SKM-1 treated with dmso at 0.1 percent for 144 hours (cell line): ENCODE measurements around the gene PPFIA4.
"Not testable (repeated sequence)": the region's sequence is repeated elsewhere in the genome, so short reads cannot be mapped to it uniquely, and the experiment has no call there.

Experiments
- DNase-seq: peaks from one replicate; lab custom pipeline; 2025; ENCODE audit not compliant: unreplicated experiment; lab: John Stamatoyannopoulos, UW

The PPFIA4 gene

DNA sequence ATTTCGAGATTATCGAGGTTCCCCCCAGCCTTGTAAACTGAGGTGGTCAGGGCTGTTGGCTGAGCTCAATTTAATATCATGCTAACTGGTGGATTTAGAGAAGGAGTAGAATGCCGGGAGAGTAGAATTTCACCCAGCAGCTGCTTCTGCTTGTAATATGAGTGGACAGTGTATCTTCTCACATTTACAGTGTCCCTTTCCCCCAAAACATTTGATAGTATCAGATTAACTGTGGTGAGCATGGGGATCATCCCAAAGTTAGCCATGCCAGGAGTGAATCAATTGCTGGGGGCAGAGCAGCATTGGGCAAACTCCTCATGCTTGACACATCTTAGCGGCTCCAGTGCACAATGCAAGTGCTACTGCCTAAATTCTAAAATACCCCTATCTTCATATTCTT is 9.2 kb upstream of the PPFIA4 start:
- no peak for DNase-seq

DNA sequence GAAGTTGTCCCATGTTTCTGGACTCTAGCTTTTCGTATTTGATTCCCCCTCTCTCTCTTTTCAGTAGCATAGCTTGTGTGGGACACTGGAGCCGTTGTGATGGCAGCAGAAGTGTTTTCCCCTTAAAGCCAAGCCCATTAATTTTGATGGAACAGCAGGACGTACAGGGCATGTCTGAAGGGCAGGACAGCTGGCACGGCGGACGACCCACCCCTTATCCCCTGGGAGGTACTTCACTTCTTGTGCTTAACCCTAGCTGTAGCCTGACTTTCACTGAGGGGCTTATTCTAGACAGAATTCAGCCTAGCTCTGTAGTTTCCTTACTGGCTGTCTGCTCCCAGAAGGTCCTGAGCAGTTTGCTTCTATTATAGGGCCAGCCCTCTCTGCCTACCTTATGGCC is 8.6 kb upstream of the PPFIA4 start:
- no peak for DNase-seq

DNA sequence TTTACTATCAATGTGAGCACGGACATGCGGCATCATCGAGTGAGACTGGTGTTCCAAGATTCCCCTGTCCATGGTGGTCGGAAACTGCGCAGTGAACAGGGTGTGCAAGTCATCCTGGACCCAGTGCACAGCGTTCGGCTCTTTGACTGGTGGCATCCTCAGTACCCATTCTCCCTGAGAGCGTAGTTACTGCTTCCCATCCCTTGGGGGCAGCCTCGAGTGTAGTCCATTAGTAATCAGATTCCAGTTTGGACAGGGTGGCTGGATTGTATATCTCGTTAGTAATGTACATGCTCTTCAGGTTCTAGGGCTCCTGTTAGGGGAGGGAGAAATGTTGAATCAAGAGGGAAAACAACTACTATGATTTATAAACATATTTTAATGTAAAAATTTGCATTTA is 3.4 kb upstream of the PPFIA4 start:
- not testable (repeated sequence) for DNase-seq

DNA sequence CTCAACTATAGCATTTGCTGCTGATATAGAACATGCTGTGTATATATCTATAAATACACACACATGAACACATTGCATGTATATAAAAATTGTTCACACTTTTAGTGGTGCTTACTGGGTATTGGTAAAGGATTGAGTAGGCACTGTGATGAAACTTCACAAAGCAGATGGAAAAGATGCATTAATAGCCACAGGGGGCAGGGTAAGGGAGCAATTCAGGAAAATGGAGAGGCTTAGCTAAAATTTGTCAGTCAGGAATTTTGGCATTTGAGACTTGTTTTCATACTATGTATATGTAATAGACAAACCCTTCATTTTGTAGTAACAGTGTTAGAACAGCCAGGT is 633 bp upstream of the PPFIA4 start:
- no peak for DNase-seq

DNA sequence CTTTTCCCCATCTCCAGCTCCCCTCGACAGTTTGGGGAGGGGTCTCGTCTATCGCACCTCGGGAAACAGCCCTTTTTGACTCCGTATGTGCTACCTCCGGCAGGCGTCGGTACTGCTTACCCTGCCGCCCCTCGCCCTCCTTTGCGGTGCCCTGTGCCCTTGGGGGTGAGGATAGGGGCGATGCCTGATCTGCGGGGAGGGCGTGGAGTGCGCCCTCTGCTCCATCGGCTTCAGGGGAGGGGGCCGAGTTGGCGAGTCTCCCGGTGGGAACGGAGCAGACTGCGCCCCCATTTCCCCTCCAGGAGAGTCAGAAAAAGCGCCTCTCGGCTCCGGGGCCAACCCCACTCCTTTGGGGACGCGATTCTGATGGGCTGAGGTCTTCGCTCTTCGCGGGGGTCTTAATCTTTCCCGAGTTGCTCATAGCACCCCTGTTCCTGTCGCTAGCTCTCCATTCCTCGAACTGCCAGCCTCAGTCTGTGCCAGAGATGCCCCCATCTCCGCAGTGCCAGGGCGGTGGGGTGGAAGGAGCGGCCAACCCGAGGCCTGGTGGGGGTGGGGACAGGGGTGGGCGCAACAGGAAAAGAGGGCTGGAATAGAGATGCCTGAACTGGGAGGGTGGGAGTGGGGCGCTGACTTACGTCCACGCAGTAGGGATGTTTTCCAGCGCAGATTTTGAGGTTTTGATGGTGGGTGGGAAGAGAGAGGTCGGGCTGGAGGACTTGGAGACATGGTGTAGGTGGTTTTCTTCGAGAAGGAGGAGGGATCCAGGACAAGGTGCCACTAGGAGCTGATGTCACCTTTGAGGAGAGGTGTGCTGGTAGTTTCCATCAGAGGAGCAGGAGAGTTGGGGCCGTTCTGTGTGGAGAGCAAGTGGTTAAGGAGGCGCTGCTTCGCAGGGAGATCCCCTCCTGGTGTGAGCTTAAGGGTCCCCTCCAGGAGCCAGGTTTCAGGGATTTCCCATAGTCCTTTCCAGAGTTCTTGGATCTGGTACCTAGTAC is 674 bp downstream of the PPFIA4 start:
- DNase-seq: no peak

DNA sequence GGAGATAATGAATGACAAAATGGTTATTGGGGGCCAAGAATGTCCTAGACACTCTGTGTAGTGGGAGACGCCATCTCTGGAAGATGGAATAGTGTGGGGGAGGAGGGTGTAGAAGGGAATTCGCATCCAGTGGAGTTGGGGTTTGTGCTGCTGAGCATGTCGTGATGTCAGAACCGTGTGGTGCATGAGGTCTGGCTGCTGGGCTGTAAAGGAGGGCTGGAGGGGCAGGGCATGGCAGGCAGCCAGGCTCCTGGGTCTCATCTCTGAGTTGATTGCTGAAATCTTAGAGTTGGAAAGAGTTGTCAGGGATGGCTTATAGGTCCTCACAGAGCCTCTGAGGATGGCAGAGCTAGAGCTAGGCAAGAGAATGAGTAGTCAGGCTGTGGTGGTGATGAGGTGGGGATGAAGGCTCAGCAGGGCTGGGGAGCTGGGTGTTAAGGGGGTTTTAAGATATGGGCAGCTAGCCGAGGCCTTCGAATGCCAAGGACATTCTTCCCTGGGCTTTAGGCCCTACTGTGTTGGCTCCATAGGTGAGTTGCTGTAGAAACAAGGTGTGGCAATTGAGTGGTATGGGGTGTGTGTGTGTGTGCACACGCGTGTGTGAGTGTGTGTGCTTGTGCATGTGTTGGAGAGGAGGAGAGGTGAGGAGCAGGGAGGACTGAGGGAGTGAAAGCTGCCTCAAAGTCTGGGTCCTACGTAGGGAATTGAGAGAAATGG is 1.9 kb downstream of the PPFIA4 start:
- no peak for DNase-seq

DNA sequence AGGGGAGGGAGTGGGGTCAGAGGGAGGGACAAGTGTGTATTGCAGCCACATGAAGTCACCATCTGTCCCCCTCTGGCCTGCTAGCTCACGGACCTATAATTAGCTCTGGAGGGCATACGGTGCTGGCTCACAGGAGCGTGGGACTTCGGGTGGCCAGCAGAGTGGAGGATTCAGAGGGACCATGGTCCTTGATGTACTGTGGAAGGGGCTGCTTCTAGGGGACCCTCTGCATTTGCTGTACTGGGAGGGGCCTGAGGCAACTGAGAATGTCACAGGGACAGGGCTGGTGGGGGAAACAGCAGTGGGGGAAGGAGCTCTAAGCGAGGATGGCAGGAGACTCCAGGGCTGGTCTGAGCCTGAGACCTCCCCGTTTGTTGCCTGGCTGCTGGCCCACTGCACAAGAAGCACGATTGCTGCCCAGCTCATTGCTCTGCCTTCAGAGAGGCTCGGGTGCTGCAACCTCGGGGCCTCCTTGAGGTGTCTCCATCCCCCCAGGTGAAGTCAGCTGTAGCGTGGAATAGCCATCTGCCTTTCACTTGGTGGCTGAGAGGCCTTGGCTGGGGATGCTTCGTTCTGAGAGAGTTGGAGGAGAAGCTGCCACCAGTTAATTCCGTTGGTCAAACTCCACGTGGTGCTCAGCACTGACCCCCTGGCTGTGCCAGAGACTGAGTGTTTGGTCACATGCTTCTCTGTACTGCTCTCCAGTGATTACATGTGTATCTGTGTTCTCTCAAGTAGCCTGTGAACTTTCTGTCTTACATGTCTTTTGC is 2.7 kb downstream of the PPFIA4 start:
- DNase-seq: no peak

DNA sequence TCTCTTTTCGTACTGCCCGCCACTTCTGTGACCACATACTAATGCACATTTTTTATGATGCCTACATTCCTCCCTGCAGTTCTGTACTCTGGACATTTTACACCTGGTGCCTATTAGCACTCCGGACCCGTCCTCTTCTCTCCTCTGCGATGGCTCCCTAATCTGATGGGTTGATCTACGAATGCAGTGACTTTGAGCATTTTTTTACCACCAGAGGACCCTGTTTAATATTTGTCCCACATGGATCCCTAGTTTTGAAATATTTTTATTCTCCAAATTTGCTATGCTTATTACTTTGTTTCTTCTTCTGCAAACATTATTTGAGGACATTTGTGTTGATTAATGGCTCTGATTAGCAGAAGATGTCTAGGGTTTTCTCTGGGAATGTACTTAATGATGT is 5.2 kb downstream of the PPFIA4 start:
- no peak for DNase-seq

DNA sequence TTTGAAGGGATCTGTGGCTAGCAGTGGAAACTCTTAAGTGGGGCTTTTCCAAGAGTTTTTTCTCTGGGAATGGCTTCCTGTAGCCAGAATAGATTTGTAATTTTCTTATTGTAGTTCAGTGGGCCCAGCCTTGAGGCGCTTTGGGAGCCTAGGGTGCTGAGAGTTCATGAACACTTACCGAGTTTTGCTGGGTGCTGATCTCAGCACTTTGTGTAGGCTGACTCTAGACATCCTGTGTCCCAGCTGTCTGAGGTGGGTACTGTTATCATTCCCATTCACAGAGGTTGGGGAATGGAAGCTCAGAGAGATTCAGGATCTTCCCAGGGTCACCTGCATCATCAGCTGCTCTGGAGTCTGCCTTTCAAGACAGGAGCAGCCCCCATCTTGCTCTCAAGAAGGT is 7.0 kb downstream of the PPFIA4 start:
- DNase-seq: no peak

DNA sequence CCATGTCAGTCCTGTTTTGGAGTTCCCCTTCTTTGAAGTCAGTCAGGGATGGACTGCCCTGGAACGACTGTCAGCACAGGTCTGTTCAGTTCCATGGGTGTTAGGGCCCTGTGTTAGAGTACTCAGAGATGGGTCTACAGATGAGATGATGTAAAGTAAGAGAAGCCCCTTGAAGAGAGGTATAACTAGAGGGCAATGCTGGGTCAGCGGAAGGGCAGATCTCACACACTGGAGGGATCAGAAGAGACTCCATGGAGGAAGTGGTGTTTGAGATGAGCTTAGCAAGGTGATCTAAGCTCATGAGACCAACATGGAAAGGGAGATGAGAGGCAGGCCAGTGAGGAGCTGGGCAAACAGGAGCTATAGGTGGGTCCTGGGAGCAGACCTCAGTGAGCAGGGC is 7.6 kb downstream of the PPFIA4 start:
- no peak for DNase-seq

DNA sequence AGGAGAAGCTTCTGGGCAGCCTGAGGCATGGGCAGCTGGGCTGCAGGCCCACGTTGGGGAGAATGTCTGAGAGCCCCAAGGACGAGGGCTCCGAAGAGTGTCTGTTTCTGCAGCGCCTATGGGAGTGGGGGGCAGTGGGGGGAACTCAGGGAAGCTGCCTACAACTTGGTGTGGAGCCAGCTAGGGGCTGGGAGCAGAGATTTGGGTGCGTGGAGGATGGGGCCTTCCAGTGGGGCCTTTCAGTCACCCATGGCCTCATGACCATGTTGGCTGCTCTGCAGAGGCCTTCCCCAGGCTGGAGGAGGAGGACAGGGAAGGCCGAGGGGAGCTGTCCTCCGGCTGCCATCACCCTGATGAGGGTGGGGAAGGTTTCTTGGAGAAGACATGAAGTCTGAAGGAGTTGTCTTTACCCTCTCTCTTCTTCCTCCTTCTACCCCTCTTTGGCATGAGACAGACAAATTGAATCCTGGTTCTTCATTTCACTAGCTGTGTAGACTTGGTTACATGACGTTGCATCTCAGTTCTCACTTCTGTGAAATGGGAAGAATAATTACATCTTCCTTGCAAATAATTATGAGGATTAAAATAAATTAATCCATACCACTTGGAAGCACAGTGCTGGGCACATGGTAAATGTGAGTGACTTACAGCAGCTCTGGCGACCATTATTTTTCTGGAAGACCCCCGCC is 8.3 kb downstream of the PPFIA4 start:
- no peak for DNase-seq

DNA sequence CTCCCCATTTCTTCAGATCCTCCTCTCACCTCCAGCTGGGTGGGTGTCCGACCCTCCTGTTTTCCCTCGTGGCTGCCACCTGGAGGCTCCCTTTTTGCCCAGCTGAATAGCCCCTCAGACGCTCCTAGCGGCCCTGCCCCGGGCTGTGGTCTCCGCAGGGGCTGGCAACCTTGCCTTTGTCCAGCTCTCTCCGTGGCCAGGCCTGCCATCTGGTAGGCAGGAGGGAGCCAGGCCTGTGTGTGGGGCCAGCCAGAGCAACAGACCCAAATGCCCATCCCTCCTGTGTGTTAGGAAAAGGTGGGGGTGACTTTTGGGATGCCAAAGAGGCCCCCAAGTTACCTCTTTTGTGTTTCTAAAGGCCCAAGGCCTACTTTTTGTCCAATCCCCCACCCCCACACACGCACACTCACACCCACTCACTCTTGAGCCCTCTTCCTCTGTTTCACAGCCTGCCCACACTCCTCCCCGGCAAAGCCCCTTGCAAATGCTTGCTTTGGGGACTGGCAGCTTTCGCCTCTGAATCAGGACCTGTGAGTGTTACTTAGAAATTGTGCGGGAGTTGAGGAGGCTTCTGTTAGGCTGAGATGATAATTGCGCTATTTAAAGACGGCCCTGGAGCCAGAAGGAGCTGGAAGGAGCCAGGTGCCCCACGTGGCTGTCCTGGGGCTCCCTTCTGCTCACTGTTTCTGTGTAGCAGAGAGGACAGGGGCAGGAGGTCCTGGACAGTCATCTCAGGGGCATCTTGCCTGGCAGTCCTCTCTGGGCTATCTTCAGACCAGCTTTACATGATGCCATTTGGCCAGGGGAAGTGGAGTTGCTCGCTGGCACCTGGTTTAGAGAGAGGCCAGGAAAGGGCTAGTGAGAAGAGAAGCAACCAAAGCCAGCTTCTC is 9.1 kb downstream of the PPFIA4 start:
- no peak for DNase-seq

DNA sequence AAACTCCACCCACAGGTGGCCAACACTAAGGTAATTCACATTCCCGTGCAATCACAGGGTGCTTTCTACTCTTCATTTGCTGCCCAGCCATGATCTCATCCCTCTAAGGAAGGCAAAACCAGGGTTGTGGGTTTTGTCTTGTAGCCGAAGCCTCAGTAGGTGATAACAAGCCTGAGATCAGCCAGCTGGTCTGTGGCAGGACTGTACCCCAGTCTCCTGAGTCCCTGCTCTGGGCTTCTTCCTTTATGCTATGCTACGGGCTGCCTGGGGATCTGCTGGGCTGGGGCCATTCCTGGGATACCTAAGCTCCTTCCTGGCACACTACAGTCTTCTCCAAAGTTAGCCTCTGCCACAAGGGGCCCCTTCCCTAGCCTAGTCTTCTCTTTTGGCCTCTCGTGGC is 9.8 kb downstream of the PPFIA4 start:
- no peak for DNase-seq

DNA sequence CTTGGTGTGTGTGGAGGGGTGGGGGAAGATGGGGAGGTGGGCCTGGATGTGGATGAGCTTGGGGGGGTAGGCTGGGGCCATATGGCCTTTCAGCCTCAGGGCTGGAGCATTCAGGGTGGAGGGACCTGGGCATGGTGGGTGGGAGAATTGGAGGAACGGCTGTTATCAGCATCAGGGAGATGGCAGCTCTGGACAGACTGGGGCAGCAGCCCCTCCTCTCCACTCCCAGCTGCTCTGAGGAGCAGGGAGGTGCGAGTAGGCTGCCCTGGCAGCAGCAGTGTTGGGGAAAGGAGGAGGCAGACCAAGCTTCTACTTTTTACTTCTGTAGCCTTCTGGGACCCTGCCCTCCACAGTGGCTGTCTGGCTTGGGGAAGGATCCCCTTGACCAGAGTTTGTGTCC is 10.2 kb downstream of the PPFIA4 start:
- no peak for DNase-seq

DNA sequence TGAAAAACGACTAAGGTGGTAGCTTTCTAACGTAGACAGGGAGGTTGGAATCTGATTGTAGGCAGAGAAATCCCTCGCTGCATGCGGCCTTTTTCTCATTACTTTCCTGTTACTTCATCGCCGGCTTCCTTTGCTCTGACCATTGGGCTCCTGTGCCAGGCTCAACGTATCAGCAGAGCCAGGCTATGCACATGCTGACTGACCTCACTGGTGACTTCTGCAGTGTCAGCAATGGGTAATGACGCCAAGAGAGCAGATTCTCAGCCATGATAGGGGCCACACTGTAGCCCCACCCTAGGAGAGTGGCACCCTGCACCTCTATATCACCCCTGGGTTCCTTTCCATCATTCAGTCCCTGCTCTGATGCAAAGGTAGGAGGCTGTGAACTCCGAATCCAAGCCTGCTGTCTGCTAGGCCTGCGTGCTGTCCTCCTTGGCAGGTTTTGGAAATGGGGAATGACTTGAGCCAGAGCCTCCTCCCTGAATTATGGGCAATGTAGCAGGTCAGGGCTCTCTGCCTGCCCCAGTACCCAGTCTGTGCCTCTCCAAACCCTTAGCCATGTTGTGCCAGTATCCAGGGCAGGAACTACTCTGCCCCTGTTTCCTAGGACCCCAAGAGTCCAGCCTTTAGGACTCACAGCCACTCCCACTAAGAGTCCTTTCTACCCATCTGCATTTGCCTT is 11.4 kb downstream of the PPFIA4 start:
- no peak for DNase-seq

DNA sequence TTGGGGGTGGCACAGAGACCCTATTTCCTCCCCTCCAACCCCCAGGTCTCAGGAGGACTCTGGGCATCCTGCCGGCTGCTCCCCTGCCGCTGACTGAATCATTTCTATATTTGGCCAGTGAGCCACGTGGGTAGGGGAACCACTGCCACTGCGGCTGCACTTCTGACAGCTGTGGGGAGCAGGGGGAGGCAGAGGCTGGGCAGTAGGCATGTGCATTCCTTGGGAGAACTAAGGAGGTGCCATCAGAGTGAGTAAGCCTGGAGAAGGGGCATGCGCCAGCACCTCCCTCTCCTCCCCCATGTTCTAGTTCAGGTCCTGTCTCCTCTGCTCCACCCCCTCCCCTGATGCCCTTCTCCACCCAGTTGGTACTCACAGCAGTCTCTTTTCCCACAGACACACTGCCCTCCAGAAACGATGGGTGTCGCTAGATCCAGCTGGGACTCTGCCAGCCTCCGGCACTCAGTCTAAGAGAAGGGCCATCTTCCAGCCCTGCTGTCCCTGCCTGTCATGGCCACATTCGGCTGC is 12.0 kb downstream of the PPFIA4 start:
- DNase-seq: no peak

DNA sequence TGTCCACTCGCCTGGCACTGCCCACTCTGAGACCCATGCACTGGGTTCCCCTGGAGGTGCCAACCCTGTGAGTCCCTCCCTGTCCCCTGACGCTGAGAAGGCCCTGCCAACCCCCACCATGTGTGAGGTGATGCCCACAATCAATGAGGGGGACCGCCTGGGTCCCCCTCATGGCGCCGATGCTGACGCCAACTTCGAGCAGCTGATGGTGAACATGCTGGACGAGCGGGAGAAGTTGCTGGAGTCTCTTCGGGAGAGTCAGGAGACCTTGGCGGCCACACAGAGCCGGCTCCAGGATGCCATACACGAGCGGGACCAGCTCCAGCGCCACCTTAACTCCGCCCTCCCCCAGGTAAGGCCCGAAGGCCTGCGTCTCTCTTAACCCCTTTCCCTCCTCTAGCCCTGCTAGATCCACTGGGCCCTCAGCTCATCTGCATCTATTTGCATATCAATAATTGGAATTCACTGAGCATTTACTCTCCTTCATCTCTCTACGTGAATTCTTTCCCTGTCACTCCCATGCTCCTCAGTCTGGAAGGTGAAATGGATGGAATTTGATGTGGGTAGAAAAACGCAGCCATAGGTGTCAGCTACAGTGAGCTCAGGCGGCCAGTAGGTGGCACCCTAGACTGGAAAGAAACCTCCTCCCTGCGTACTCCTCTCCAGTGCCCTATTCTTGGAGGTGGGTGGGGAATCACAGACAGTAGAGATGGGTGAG is 12.8 kb downstream of the PPFIA4 start:
- peak; percentile 79 for DNase-seq

DNA sequence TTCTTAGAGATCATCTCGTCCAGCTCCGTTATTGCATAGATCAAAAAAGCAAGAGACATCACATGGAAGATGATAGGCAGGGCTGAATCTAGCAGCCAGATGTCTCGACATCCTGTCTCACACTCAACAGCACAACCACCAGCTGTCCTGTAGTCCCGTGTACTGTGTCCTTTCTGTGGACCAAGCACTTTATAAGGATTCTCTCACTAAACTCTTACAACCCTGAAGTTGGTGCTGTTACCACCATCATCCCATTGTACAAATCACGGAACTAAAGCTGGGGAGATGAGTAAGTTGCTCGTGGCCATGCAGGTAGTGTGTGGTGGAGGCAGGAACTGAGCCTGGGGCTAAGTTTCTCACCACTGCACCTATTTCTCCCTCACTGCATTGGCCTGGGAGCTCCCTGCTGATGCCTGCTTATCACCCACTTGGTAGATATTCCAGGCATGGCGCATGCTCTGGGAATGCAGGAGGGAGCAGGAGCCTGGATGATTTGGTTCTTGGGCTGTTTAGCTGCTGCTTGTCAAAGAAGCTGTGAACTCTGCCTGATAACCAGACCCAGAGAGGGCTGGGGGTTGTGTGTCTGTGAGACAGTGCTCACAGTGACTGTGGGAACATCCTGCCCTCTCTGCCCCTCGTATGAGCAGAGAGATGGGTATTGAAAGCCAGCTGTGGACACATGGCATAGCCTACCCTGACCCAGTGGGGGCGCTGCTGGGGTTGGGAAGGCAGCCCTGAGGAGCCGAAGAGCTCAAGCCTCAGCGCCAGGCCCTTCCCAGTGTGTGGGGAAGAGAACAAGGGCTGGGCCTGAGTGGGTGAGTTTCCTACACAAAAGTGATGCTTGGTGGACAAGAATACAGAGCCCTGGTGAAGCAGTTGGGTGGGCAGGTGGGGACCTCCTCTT is 13.6 kb downstream of the PPFIA4 start:
- DNase-seq: peak; percentile 24
